K562 (cell line): ENCODE measurements around the gene OVCA2. TPM values are rescaled to one million over a fixed set of nuclear protein-coding genes. Genes with fewer than 3 reads are reported as not detected.

Source experiments
- BDP1 ChIP-seq: IDR thresholded peaks from 3 replicates; pipeline ENCODE4 v1.6.1; 2011; ENCODE audit not compliant: insufficient read length, insufficient read depth
- CBFA2T3 ChIP-seq: fragments of 450-650 bp; IDR thresholded peaks from 2 replicates; pipeline ENCODE4 v1.6.1; 2017
- DPF2 ChIP-seq: fragments of 450-650 bp; IDR thresholded peaks from 2 replicates; pipeline ENCODE4 v1.6.1; 2016
- FOXO4 ChIP-seq: fragments of 450-650 bp; formaldehyde crosslinking; IDR thresholded peaks from 2 replicates; pipeline ENCODE4 v1.4.0; 2020; ENCODE audit warnings: mild to moderate bottlenecking, moderate library complexity
- GTF2B ChIP-seq: IDR thresholded peaks from 2 replicates; pipeline ENCODE4 v1.6.1; 2011; ENCODE audit not compliant: insufficient read length; ENCODE audit errors: extremely low read depth
- HDAC1 ChIP-seq, 2 experiments: fragments of 450-650 bp; IDR thresholded peaks; 2 replicates each; pipeline ENCODE4 v1.6.1; 2016 to 2017; ENCODE audit warnings: inconsistent platforms in 1 of 2, mild to moderate bottlenecking in 1 of 2, moderate library complexity in 1 of 2
- HMG20A ChIP-seq: fragments of 450-650 bp; formaldehyde crosslinking; conservative IDR thresholded peaks from 2 replicates; pipeline ENCODE4 v1.4.0; 2020; ENCODE audit warnings: mild to moderate bottlenecking, mixed read lengths
- HNRNPL ChIP-seq: fragments of 200-400 bp; formaldehyde crosslinking; IDR thresholded peaks from 2 replicates; pipeline ENCODE4 v1.6.1; 2017; ENCODE audit warnings: low read depth, mild to moderate bottlenecking, low read length
- LCOR ChIP-seq: sonication (generic); formaldehyde crosslinking; IDR thresholded peaks from 2 replicates; pipeline ENCODE4 v1.8.0; 2022; ENCODE audit warnings: mild to moderate bottlenecking, missing genetic modification reagents
- MCM3 ChIP-seq: fragments of 450-650 bp; IDR thresholded peaks from 2 replicates; pipeline ENCODE4 v1.6.1; 2016
- MECOM ChIP-seq: fragments of 250-450 bp; sonication (Bioruptor Pico); IDR thresholded peaks from 2 replicates; pipeline ENCODE4 v1.8.0; 2022; ENCODE audit warnings: inconsistent platforms
- MYC ChIP-seq, 2 experiments: fragments of 250-450 bp in 1 of 2; sonication (Bioruptor Pico) in 1 of 2; IDR thresholded peaks; 2 replicates each; pipeline versions ENCODE4 v1.5.1 to v1.6.1; 2012 to 2021; ENCODE audit warnings: low read depth in 2 of 2, borderline replicate concordance in 1 of 2, improper control_type of control experiment in 1 of 2, low read length in 1 of 2, mild to moderate bottlenecking in 1 of 2, moderate library complexity in 1 of 2
- NCOA2 ChIP-seq, 2 experiments: fragments of 450-650 bp; IDR thresholded peaks; 2 replicates each; pipeline ENCODE4 v1.6.1; 2018; ENCODE audit warnings: mild to moderate bottlenecking in 2 of 2, moderate library complexity in 1 of 2; ENCODE audit not compliant: partially characterized antibody in 2 of 2
- SMARCA5 ChIP-seq: fragments of 450-650 bp; IDR thresholded peaks from 2 replicates; pipeline ENCODE4 v1.6.1; 2016
- ZNF165 ChIP-seq: fragments of 250-450 bp; sonication (Bioruptor Pico); IDR thresholded peaks from 2 replicates; pipeline ENCODE4 v1.4.0; 2020; ENCODE audit warnings: borderline replicate concordance
- ZNF584 ChIP-seq: fragments of 200-800 bp; sonication (Bioruptor generic); IDR thresholded peaks from 2 replicates; pipeline ENCODE4 v1.6.1; 2016; ENCODE audit warnings: low read depth, mild to moderate bottlenecking, missing genetic modification characterization, missing compliant biosample characterization
- polyA plus RNA-seq, 8 experiments: library from polyadenylated mRNA; depleted of rRNA in 4 of 8; stranded (reverse) in 5 of 8; unstranded in 3 of 8; fragments of >200 nt; fragmentation: Nextera tagmentation in 2 of 8; fragmentation: Illumina TruSeq in 1 of 8; extraction: Ambion mirVana in 2 of 8; extraction: Trizol in 1 of 8; gene quantifications; 2 replicates each; pipeline versions ENCODE4 v1.2.1 to v1.2.3, GENCODE V29; 2011 to 2014; ENCODE audit warnings: inconsistent platforms in 1 of 8, missing spikeins in 1 of 8
- total RNA-seq, 7 experiments: library from RNA; depleted of rRNA in 6 of 7; stranded (reverse); fragments of >200 nt in 6 of 7; fragmentation: Illumina TruSeq in 2 of 7; extraction: Trizol in 2 of 7; gene quantifications; 2 replicates each; pipeline versions ENCODE4 v1.2.1 to v1.2.3, GENCODE V29; 2011 to 2021; ENCODE audit warnings: low replicate concordance in 1 of 7
- TF ChIP-seq, protein P1 (sequence below), 3 experiments: IDR thresholded peaks in 2 of 3; conservative IDR thresholded peaks in 1 of 3; 2 replicates each; pipeline ENCODE4 v1.5.1; 2011 to 2012; ENCODE audit warnings: low read length in 3 of 3, mild to moderate bottlenecking in 3 of 3, control low read depth in 2 of 3, improper control_type of control experiment in 1 of 3, inconsistent platforms in 1 of 3, low read depth in 1 of 3, mixed read lengths in 1 of 3, moderate library complexity in 1 of 3; ENCODE audit not compliant: insufficient read depth in 2 of 3

OVCA2 gene
- total and polyA plus RNA-seq, 9 of the 15 experiments (the other 6 are each of a cell fraction or from before 2014, with no cell fraction given): 3.0 to 23.7 (median 14.1) TPM

- TF ChIP-seq FOXO4 (CRISPR knock-in tag) (no peak), ZNF584 (no peak), HMG20A (CRISPR knock-in tag) (no peak), MYC (IDR thresholded peaks at IDR 0.05; ENCODE audit: low read depth, low read length) (no peak), MYC (CRISPR knock-in tag; IDR thresholded peaks at IDR 0.05; ENCODE audit: borderline replicate concordance, low read depth) (no peak), MECOM (CRISPR knock-in tag) (no peak), DPF2 (no peak), CBFA2T3 (no peak), GTF2B (no peak), ZNF165 (CRISPR knock-in tag) (no peak), MCM3 (no peak), LCOR (CRISPR knock-in tag) (no peak), HDAC1 (IDR thresholded peaks at IDR 0.05) (no peak), BDP1 (no peak), HNRNPL (no peak), NCOA2 (IDR thresholded peaks at IDR 0.05; ENCODE audit: partially characterized antibody in 2 of 2) (no peak), SMARCA5 (no peak)
- TF ChIP-seq, protein P1, sequence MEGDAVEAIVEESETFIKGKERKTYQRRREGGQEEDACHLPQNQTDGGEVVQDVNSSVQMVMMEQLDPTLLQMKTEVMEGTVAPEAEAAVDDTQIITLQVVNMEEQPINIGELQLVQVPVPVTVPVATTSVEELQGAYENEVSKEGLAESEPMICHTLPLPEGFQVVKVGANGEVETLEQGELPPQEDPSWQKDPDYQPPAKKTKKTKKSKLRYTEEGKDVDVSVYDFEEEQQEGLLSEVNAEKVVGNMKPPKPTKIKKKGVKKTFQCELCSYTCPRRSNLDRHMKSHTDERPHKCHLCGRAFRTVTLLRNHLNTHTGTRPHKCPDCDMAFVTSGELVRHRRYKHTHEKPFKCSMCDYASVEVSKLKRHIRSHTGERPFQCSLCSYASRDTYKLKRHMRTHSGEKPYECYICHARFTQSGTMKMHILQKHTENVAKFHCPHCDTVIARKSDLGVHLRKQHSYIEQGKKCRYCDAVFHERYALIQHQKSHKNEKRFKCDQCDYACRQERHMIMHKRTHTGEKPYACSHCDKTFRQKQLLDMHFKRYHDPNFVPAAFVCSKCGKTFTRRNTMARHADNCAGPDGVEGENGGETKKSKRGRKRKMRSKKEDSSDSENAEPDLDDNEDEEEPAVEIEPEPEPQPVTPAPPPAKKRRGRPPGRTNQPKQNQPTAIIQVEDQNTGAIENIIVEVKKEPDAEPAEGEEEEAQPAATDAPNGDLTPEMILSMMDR (IDR thresholded peaks at IDR 0.05 in 2 of 3, conservative IDR thresholded peaks at IDR 0.05 in 1 of 3; ENCODE audit: insufficient read depth in 2 of 3, low read depth in 1 of 3, low read length in 3 of 3): no peak
These were observed 43.2 kb downstream of the OVCA2 start (continued) for GRCh38 chr17:2084766-2085647.
